Coronary artery (tissue), 2 donors: ENCODE results near the gene R3HDM4.
"Not testable (repeated sequence)": the region's sequence is repeated elsewhere in the genome, so short reads cannot be mapped to it uniquely, and the experiment has no call there.

Source experiments
- DNase-seq: peaks from one replicate; pipeline ENCODE4 v3.0.0-alpha.2; 2017; ENCODE audit warnings: low spot score
- H3K27ac ChIP-seq, 2 donors: fragments of 200-600 bp; sonication (generic); one replicate each; pipeline ENCODE4 v1.5.1; 2016 to 2019
- H3K4me3 ChIP-seq: fragments of 200-600 bp; sonication (generic); 2 replicates; pipeline ENCODE4 v1.5.1; 2016; ENCODE audit warnings: mild to moderate bottlenecking, moderate library complexity
- TF ChIP-seq, protein P1 (sequence below): fragments of 200-600 bp; sonication (generic); IDR thresholded peaks from one replicate; pipeline ENCODE4 v1.5.1; 2019; ENCODE audit warnings: antibody characterized with exemption

The R3HDM4 gene

DNA sequence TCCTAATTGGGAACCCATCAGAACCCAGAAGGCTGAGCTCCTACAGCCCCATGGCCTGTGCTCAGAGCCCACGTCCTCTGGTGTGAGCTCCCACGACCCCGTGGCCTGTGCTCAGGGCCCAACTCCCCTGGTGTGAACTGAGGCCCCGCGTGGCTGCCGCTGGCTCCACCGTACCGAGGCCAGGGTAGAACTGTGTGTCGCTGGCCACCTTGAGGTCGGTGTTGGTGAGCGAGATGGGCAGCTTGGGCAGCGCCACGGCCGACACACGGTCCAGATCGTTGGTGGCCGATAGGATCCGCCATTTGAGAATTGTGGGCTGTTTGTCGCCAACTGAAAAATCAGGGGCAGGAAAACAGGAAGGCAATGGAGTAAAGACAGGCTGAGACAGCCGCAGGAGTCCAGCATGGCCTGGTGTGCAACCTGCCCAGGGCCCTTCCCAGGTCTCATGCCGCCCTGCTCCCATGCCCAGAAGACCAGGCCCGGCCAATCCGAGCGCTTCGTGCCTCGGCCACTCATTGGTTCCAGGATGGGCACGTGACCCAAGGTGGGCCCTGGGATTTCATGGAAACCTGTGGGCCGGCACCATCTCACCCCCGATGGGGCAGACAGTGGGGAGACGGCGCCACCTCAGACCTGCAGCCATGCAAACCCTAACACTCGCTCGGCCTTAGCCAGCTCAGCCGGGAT is 31.5 kb downstream of the R3HDM4 start:
- TF ChIP-seq, protein P1, sequence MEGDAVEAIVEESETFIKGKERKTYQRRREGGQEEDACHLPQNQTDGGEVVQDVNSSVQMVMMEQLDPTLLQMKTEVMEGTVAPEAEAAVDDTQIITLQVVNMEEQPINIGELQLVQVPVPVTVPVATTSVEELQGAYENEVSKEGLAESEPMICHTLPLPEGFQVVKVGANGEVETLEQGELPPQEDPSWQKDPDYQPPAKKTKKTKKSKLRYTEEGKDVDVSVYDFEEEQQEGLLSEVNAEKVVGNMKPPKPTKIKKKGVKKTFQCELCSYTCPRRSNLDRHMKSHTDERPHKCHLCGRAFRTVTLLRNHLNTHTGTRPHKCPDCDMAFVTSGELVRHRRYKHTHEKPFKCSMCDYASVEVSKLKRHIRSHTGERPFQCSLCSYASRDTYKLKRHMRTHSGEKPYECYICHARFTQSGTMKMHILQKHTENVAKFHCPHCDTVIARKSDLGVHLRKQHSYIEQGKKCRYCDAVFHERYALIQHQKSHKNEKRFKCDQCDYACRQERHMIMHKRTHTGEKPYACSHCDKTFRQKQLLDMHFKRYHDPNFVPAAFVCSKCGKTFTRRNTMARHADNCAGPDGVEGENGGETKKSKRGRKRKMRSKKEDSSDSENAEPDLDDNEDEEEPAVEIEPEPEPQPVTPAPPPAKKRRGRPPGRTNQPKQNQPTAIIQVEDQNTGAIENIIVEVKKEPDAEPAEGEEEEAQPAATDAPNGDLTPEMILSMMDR = no peak
- DNase-seq = no peak
- H3K4me3 ChIP-seq = no peak overlapping the region
- no peak overlapping the region for H3K27ac ChIP-seq

DNA sequence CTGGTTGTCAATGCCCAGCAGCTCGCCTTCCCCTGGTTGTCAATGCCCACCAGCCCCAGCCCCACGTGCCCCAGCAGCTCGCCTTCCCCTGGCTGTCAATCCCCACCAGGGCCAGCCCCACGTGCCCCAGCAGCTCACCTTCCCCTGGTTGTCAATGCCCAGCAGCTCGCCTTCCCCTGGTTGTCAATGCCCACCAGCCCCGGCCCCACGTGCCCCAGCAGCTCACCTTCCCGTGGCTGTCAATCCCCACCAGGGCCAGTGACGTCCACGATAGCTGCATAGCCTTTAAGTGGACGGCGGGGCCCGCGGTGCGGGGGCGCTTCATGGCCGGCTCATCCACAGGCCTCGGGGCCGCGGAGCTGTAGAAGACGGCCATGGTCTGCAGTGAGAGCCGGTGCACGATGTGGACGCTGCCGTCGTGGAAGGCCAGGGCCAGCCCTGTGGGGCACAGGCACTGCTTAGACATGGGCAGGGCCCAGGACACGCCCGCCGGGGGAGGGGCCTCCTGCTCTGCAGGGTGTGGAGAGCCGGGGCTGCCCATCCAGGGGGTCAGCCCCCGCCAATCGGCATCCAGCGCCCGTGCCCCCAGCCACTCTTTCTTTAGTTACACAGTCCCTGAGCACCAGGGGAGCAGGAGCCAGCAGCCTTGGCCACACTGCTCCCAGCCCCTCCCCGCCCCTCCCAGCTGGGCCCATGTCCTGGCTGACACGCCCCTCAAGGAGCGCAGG is 33.1 kb downstream of the R3HDM4 start:
- no peak overlapping the region for H3K27ac ChIP-seq
- TF ChIP-seq, protein P1 = no peak
- H3K4me3 ChIP-seq = no peak overlapping the region
- no peak for DNase-seq

DNA sequence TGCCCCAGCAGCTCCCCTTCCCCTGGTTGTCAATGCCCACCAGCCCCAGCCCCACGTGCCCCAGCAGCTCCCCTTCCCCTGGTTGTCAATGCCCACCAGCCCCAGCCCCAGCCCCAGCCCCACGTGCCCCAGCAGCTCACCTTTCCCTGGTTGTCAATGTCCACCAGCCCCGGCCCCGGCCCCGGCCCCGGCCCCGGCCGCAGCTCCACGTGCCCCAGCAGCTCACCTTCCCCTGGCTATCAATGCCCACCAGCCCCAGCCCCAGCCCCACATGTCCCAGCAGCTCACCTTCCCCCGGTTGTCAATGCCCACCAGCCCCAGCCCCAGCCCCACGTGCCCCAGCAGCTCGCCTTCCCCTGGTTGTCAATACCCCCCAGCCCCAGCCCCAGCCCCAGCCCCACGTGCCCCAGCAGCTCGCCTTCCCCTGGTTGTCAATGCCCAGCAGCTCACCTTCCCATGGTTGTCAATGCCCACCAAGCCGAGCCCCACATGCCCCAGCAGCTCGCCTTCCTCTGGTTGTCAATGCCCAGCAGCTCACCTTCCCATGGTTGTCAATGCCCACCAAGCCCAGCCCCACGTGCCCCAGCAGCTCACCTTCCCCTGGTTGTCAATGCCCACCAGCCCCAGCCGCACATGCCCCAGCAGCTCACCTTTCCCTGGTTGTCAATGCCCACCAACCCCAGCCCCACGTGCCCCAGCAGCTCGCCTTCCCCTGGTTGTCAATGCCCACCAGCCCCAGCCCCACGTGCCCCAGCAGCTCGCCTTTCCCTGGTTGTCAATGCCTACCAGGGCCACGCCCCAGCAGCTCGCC is 34.1 kb downstream of the R3HDM4 start:
- DNase-seq, H3K4me3 ChIP-seq, H3K27ac ChIP-seq: not testable (repeated sequence)

DNA sequence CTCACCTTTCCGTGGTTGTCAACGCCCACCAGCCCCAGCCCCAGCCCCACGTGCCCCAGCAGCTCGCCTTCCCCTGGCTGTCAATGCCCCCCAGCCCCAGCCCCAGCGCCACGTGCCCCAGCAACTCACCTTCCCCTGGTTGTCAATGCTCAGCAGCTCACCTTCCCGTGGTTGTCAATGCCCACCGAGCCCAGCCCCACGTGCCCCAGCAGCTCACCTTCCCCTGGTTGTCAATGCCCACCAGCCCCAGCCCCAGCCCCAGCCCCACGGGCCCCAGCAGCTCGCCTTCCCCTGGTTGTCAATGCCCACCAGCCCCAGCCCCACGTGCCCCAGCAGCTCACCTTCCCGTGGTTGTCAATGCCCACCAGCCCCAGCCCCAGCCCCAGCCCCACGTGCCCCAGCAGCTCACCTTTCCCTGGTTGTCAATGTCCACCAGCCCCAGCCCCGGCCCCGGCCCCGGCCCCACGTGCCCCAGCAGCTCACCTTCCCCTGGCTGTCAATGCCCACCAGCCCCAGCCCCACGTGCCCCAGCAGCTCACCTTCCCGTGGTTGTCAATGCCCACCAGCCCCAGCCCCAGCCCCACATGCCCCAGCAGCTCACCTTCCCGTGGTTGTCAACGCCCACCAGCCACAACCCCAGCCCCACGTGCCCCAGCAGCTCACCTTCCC is 34.9 kb downstream of the R3HDM4 start:
- not testable (repeated sequence) for H3K27ac ChIP-seq, DNase-seq, H3K4me3 ChIP-seq

DNA sequence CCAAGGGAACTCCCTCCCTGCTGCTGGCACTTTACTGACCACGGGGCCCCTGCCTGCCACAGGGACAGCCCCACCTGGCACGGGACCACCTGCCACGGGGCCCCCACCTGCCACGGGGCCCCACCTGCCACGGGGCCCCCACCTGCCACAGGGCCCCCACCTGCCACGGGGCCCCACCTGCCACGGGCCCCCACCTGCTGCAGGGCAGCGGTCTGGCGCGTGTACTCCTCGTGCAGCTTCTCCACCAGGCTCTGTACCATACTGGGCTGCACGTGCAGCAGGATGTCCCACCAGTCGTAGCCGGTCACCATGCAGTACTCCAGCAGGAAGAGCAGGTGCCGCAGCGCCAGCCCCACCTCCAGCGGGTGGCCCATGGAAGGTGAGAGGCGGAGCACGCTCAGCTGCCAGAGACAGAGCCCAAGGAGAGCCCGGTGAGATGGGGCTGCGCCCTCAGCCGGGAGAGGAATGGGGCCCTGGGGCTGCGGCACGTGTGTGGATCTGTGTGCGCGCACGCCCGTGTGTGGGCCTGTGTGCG is 36.2 kb downstream of the R3HDM4 start:
- TF ChIP-seq, protein P1 = no peak
- Histone ChIP-seq H3K27ac (no peak overlapping the region), H3K4me3 (no peak overlapping the region)
- no peak for DNase-seq

DNA sequence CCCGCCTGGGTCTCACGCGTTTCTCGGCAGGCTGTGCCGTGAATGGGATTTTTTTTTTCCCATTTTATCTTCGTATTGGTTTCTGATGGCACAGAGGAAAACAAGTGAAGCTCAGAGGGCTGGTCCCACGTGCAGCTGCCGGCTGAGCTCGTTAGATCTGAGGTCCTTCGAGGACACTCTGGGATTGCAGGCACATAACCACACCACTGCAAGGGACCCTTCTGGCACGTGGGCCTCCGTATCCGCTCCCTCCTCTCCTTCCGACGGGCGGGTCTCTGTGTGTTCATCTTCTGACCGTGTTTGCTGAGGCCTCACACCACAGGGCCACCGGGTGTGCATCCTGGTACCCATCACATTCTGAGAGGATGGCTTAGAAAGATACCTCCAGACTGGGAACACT is 36.9 kb downstream of the R3HDM4 start:
- no peak overlapping the region for H3K27ac ChIP-seq
- TF ChIP-seq, protein P1 = no peak
- DNase-seq = no peak
- no peak overlapping the region for H3K4me3 ChIP-seq

DNA sequence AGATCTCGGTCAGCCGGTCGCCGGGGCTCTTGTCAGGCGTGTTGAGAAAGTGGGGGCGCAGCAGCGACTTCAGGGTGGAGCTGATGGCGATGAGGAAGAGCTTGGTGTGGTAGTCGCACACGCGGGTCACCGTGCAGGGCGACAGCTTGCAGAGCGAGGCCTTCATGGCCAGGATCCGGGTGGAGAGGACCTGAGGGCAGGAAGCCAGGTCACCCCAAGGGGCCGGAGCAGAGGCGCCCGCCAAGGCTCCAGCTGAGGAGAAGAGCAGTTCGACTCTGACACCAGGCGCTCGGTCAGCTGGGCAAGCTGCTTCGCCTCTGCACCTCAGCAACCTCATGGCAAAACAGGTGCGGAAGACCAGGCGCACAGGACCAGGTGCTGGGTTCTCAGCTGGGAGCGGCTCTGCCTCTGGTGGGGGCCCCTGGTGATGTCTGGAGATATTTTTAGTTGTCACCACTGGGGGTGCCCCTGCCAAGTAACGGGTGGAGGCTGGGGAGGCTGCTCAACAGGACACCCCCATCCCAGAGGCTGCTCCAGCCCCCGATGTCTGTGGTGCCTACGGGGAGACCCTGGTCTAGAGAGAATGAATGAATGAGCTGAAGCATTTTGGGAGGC is 37.6 kb downstream of the R3HDM4 start:
- Histone ChIP-seq H3K4me3 (no peak overlapping the region), H3K27ac (no peak overlapping the region)
- TF ChIP-seq, protein P1 = no peak
- no peak for DNase-seq
